HG03045 (cell line): ENCODE data around the gene KMT2B.
"Not testable (repeated sequence)": the region's sequence is repeated elsewhere in the genome, so short reads cannot be mapped to it uniquely, and the experiment has no call there.

Source experiments
- ATAC-seq: cut with Tn5 transposase; IDR thresholded peaks from one replicate; pipeline ENCODE4 v1.9.1; 2021; ENCODE audit warnings: mild to moderate bottlenecking, moderate library complexity; ENCODE audit not compliant: unreplicated experiment

The KMT2B gene

GRCh38 chr19:35756377-35757230, 38.8 kb downstream of the KMT2B start, which contains the start of gene HSPB6:
HSPB6 (minus strand) TSS chr19:35757029; CDS start chr19:35757008, 21 bp downstream.
- no peak for ATAC-seq

GRCh38 chr19:35757231-35757748, 39.5 kb downstream of the KMT2B start:
- ATAC-seq, result no peak

DNA sequence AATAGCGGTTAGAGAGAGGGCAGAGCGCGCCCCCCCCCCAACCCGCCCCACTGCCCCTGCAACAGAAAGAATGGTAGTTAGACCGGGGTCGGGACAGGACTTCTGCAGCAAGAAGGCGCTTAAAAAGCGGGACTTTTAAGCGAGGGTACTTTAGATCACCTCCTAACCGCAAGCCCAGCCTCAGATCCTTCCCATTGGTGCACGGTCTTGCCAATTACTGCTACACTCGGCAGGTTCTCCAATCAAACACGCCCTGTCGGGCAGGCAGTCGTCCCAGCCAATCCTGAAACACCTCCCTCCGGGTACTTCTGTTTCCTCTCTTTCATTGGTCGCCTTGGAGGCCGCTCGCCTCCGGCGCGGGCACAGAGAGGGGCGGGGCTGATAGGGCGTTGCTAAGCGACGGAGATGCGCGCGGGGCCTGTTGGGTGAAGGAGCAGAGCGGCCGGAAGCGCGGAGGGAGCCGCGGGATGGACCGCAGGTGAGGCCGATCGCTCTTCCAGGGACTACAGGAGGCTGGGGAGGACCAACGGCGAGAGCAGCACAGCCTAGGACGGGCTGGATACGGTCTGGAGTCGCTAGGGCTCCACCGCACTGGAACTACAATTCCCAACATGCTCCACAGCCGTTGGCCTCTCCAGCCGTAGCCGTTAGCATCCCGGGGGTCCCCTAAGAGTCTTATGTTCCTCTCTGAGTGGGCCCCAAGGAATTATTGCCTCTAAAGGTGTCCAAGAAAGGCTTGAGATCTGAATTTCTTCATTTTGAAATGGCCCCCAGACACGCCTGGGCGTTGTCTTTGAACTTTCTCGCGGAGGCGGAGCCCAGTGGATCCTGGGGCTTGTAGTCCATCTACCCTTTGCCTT, 40.2 kb downstream of the KMT2B start, which contains the start of gene PROSER3:
TSS of gene PROSER3 (plus strand) at position 428 of the 860 bp plus-strand sequence. CDS start at position 468, 40 bp downstream.
- ATAC-seq, result peak; percentile 90

DNA sequence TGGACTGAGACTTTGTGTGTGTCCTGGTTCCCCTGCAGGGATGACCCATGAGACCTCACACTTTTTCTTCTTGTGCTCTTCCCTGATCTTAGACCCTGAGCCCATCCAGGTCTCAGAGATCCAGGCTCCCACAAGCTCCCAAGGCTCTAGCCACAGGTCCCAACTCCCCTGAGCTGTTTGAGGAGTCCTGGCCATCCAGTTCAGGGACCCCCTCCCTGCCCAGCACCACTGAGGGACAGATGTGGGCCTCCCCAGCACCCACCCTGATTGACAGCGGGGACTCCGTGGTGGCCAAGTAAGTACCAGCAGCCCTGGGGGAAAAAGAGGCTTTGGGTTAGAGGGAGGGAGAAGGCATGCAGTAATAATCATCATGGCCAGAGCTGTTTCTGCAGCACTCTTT, 41.9 kb downstream of the KMT2B start:
- ATAC-seq, result no peak

- ATAC-seq, result no peak
These were observed 43.0 kb downstream of the KMT2B start for GRCh38 chr19:35760711-35761349.

DNA sequence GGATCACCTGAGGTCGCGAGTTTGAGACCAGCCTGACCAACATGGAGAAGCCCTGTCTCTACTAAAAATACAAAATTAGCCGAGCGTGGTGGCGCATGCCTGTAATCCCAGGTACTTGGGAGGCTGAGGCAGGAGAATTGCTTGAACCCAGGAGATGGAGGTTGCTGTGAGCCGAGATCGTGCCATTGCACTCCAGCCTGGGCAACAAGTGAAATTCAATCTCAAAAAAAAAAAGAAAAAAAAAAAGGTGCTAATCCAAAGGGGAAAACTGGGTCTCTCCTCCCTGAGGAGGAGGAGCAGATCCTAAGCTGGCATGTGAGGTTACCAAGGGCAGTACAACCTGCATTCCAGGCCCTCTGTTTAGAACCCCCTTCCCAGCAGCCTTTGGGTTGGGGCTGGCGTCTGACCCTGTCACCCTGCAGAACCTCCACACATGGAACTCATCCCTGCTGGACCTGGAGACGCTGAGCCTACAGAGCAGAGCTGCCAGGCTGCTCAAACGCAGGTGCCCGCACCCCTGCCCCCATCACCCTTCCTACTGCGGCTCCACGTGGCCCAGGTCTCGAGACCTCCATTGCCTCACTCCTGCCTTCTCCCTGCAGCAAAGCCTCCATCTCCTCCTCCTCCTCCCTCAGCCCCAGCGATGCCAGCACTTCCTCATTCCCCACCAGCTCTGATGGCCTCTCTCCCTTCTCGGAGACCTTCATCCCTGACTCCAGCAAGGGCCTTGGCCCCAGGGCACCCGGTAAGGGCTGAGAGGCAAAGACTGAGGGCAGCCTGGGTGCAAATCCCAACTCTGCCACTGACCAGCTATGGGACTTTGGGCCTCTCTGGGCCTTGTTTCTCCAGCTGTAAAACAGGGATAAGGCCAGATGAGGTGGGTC, 46.9 kb downstream of the KMT2B start:
- no peak for ATAC-seq

DNA sequence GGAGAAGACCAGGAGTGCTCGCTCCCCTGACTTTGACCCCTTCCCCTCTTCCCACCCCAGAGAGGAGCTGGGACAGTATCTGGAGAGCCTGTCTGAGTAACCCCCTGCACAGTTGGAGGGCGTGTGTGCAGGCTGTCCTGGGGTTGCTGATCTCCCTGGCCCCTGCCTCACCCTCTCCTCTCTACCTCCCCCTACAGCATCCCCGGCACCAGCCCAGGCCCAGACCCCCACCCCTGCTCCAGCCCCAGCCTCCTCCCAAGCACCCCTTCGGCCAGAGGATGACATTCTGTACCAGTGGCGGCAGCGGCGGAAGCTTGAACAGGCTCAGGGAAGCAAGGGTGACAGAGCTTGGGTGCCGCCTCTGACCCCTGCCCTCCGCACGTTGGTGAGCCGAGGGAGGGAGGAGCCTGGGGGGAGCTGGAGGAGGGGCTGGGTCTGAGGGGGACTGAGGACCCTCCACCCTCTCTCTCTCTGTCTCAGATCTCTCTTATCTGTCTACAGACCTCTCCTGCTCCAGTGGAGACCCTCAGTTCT, 48.8 kb downstream of the KMT2B start:
- no peak for ATAC-seq

DNA sequence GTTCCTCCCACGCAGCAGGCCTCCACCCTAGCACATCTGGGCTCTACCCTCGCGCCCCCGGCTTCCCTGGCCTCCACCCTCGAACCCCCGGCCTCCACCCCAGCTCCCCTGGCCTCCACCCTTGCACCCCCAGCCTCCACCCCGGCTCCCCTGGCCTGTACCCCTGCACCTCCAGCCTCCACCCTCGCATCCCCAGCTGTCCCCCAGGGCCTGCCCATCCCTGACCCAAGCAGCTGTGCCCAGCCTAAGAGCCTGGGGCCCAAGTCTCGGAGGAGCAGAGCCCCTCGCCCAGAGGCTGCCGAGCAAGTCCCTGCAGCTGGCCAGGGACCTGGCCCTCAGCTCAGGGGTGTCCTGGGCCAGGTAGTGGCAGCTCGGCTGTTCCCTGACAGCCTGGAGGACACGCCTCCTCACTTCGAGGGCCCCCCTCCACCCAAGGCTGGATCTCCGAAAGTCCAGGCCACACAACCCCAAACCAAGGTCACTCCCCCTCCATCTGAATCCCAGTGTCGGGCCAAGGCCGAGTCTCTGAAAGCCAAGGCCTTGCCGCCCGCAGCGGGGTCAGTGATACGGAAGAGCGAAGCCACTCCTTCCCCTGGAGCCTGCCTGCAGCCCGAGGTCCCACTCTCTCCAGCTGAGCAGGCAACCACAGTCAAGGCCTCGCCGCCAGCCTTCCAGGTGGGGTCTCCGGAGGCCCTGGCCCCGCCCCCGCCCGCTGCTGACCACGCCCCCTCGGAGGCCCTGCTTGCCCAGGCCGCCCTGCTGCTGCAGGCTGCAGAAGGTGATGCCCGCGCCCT, 49.7 kb downstream of the KMT2B start:
- ATAC-seq, result no peak

DNA sequence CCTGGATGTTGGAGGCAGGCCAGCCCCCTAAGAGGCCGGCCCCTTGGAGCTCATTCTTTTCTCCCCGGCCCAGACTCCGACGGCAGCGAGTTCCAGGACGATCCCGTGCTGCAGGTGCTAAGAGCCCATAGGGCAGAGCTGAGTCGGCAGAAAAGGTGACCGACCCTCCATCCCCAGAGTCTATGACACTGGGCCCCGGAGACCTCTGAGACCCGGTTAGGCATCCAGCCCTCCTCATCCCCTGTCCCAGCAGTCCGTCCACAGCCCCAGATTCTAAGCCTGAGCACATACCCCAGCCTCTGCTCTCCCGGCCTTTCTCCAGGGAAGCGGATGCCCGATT, 50.2 kb downstream of the KMT2B start:
- no peak for ATAC-seq

GRCh38 chr19:35772362-35772761, 54.6 kb downstream of the KMT2B start:
- not testable (repeated sequence) for ATAC-seq

DNA sequence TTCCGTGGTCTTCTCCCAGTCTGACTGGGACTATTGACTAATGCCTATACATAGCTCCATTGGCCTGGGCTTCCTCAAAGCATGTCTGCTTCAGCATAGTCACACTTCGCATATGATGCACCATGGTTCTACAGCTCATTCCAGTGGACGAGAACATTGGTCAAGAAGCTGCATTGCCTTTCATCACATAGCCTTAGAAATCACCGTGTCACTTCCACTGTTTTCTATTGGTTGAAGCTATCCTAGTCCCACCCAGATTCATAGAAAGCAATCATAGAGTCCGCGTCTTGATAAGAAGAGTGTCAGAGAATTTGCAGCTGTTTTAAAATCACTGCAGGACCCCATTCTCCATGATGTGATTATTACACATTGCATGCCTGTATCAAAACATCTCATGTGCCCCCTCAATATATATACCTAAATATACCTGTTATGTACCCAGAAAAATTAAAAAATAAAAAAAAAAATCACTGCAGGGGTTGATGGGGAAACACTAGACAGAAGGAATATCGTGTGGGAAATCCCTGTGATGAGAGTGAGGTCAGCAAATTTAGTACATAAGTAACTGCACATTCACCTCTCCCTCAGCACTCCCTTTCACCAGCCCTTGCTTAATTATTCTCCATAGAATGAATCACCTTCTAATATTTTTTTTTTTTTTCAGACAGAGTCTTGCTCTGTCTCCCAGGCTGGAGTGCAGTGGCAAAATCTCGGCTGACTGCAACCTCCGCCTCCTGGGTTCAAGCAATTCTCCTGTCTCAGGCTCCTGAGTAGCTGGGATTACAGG, 55.4 kb downstream of the KMT2B start:
- ATAC-seq, result no peak

DNA sequence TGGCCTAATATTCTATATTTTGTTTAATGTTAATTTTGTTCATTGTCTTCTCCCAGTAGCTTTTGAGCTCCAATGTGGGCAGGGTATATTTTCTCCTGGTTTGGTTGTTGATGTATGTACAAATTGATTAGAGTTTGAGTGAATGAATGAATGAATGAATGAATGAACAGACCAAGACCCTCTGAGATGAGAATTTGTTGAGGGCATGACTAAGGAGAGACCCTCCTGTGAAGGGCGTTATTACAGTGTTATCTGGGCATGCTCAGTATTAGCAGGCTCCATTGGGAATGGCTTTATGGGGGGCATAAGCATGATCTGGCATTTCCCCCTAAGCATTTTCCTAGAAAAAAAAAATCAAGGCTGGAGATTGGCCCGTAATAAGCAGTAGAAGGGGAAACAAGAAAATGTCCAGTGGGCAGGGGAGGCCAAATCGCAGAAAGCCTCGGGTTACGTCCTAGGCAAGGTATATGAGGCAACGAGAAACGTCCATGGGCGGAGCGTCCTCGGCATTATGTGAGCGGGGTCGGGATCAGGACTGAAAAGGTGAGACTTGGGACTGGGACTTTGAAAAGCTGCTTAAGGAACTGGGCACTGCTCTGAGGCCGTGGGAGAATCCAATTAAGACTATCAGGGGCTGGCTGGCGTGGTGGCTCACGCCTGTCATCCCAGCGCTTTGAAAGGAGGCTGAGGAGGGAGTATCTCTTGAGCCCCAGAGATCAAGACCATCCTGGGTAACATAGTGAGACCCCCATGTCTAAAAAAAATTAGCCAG, 56.7 kb downstream of the KMT2B start:
- ATAC-seq, result no peak

- peak; percentile 5 for ATAC-seq
These were observed 57.2 kb downstream of the KMT2B start for GRCh38 chr19:35775046-35775297.

- ATAC-seq, result peak; percentile 92
These were observed 57.7 kb downstream of the KMT2B start, which contains the start of gene ARHGAP33 for GRCh38 chr19:35775298-35776101. ARHGAP33 (plus strand) TSS chr19:35775564; CDS start chr19:35775659, 95 bp downstream.

GRCh38 chr19:35776102-35776788, 58.4 kb downstream of the KMT2B start:
- ATAC-seq, result no peak
